Upper lobe of left lung (tissue), 6 donors: ENCODE data around the gene SC5D. TPM values are rescaled to one million over a fixed set of nuclear protein-coding genes. Genes with fewer than 3 reads are reported as not detected.

Experiments
- ATAC-seq, 2 donors: fragments of 200-7000 bp; cut with Tn5 transposase; one replicate each; pipeline ENCODE4 v1.9.1; 2022; ENCODE audit warnings: mild to moderate bottlenecking in 2 of 2, moderate library complexity in 2 of 2; ENCODE audit not compliant: low FRiP score in 2 of 2
- DNase-seq, 2 donors: peaks; one replicate each; pipeline ENCODE4 v3.0.0-alpha.2; 2019 to 2020
- H3K27ac ChIP-seq, 4 donors: fragments of 200-600 bp; sonication (generic); one replicate each; pipeline ENCODE4 v1.5.1; 2016 to 2019
- H3K27me3 ChIP-seq, 4 donors: fragments of 200-600 bp; sonication (generic); one replicate each; pipeline ENCODE4 v1.5.1; 2017 to 2019
- H3K36me3 ChIP-seq, 4 donors: fragments of 200-600 bp; sonication (generic); one replicate each; pipeline ENCODE4 v1.5.1; 2016 to 2019
- H3K4me1 ChIP-seq, 4 donors: fragments of 200-600 bp; sonication (generic); one replicate each; pipeline ENCODE4 v1.5.1; 2018 to 2019
- H3K4me3 ChIP-seq, 4 donors: fragments of 200-600 bp; sonication (generic); one replicate each; pipeline ENCODE4 v1.5.1; 2017 to 2019; ENCODE audit warnings: mild to moderate bottlenecking in 2 of 4, moderate library complexity in 1 of 4
- H3K9me3 ChIP-seq, 4 donors: fragments of 200-600 bp; sonication (generic); one replicate each; pipeline ENCODE4 v1.5.1; 2018 to 2019
- CTCF ChIP-seq, 6 experiments: fragments of 450-650 bp in 4 of 6; fragments of 200-600 bp in 2 of 6; sonication (generic) in 2 of 6; IDR thresholded peaks; one replicate each; pipeline ENCODE4 v1.5.1; 2016 to 2019; ENCODE audit warnings: antibody characterized with exemption in 6 of 6
- EP300 ChIP-seq, 4 donors: sonication (generic); formaldehyde crosslinking; IDR thresholded peaks; one replicate each; pipeline ENCODE4 v1.5.1; 2017; ENCODE audit warnings: antibody characterized with exemption in 4 of 4, control low read depth in 2 of 4
- POLR2A ChIP-seq, 4 donors: fragments of 450-650 bp; IDR thresholded peaks; one replicate each; pipeline ENCODE4 v1.5.1; 2016 to 2017; ENCODE audit warnings: antibody characterized with exemption in 4 of 4, mild to moderate bottlenecking in 2 of 4
- POLR2AphosphoS5 ChIP-seq, 2 donors: sonication (generic); formaldehyde crosslinking; IDR thresholded peaks; one replicate each; pipeline ENCODE4 v1.5.1; 2017; ENCODE audit warnings: antibody characterized with exemption in 2 of 2
- WGBS, 2 donors: methylation state at CpG; one replicate each; pipeline ENCODE4 v1.1.5; 2017 to 2018; 5-methylcytosine and 5-hydroxymethylcytosine counted together
- total RNA-seq, 6 donors: library from RNA; depleted of rRNA in 4 of 6; stranded (reverse); fragments of >200 nt in 4 of 6; gene quantifications; one replicate each; pipeline versions ENCODE4 v1.1.0 to v1.2.1, GENCODE V29; 2016 to 2021
- donor health status: DM: no; HTN: no; CAD: no; lungs with moderate emphysema.
- donor health status: DM: no; HTN: yes; CAD: no; lungs with severe emphysema.

SC5D gene
- total RNA-seq, 6 donors from 2014 or later, result 9.4 to 79.9 (median 48.8) TPM

- WGBS, 2 donors, result 95 to 100% methylated on average over 5 of the region's 5 CpGs
- Histone ChIP-seq H3K4me1 (peaks cover 8 to 27% (median 18%) of the 10 kb centered on the region in 4 donors), H3K27me3 (no peaks in the 10 kb centered on the region), H3K4me3 (no peak overlapping the region), H3K27ac (no peak overlapping the region), H3K9me3 (no peaks in the 10 kb centered on the region), H3K36me3 (no peaks in the 10 kb centered on the region)
- TF ChIP-seq EP300 (IDR thresholded peaks at IDR 0.05) (no peak), CTCF (IDR thresholded peaks at IDR 0.05) (no peak), POLR2A (IDR thresholded peaks at IDR 0.05) (no peak), POLR2AphosphoS5 (IDR thresholded peaks at IDR 0.05) (no peak)
- ATAC-seq, result no peak
- DNase-seq, result no peak
Observed at GRCh38 chr11:121297872-121298271, 5.3 kb downstream of the SC5D start.

- 91 to 94% methylated on average over 5 of the region's 5 CpGs for WGBS, 2 donors
- peaks cover 5 to 26% (median 15%) of the 10 kb centered on the region in 4 donors for H3K4me1 ChIP-seq
- ATAC-seq, result no peak
- H3K4me3 ChIP-seq, result no peak overlapping the region
- no peak for TF ChIP-seq POLR2AphosphoS5 (IDR thresholded peaks at IDR 0.05)
- no peak for TF ChIP-seq EP300 (IDR thresholded peaks at IDR 0.05)
- TF ChIP-seq POLR2A (IDR thresholded peaks at IDR 0.05), result no peak
- TF ChIP-seq CTCF (IDR thresholded peaks at IDR 0.05), result no peak
- no peaks in the 10 kb centered on the region for H3K27me3 ChIP-seq
- no peak overlapping the region for H3K27ac ChIP-seq
- no peak for DNase-seq
- no peaks in the 10 kb centered on the region for H3K9me3 ChIP-seq
- peaks cover 0 to 3% (median 0%) of the 10 kb centered on the region in 4 donors for H3K36me3 ChIP-seq
Observed at GRCh38 chr11:121298774-121299173, 6.2 kb downstream of the SC5D start.

GRCh38 chr11:121299417-121299816 is 6.8 kb downstream of the SC5D start:
- Histone ChIP-seq H3K27me3 (no peaks in the 10 kb centered on the region), H3K27ac (peak overlapping the region in 1 of 4 donors; percentile 27), H3K9me3 (no peaks in the 10 kb centered on the region), H3K36me3 (peaks cover 0 to 9% (median 2%) of the 10 kb centered on the region in 4 donors), H3K4me3 (no peak overlapping the region), H3K4me1 (peaks cover 0 to 22% (median 14%) of the 10 kb centered on the region in 4 donors)
- no peak for DNase-seq
- TF ChIP-seq CTCF (IDR thresholded peaks at IDR 0.05) (no peak), POLR2A (IDR thresholded peaks at IDR 0.05) (no peak), EP300 (IDR thresholded peaks at IDR 0.05) (no peak), POLR2AphosphoS5 (IDR thresholded peaks at IDR 0.05) (no peak)
- ATAC-seq, result no peak

GRCh38 chr11:121300313-121300971 is 7.9 kb downstream of the SC5D start:
- peaks cover 0 to 22% (median 14%) of the 10 kb centered on the region in 4 donors for H3K4me1 ChIP-seq
- peak in 1 of 2 donors; percentile 26 for ATAC-seq
- no peak overlapping the region for H3K4me3 ChIP-seq
- H3K36me3 ChIP-seq, result peaks cover 0 to 19% (median 8%) of the 10 kb centered on the region in 4 donors
- 51 to 66% methylated on average over 2 of the region's 2 CpGs for WGBS, 2 donors
- H3K27me3 ChIP-seq, result no peaks in the 10 kb centered on the region
- no peaks in the 10 kb centered on the region for H3K9me3 ChIP-seq
- DNase-seq, result peak in 1 of 2 donors; percentile 72
- peak overlapping the region in 1 of 4 donors; percentile 13 for H3K27ac ChIP-seq
- no peak for TF ChIP-seq POLR2A (IDR thresholded peaks at IDR 0.05)
- no peak for TF ChIP-seq CTCF (IDR thresholded peaks at IDR 0.05)
- no peak for TF ChIP-seq POLR2AphosphoS5 (IDR thresholded peaks at IDR 0.05)
- TF ChIP-seq EP300 (IDR thresholded peaks at IDR 0.05), result no peak
